Dermis blood vessel endothelial cell (primary cell): Measurements from ENCODE around the gene ARID5B. TPM values are rescaled to one million over a fixed set of nuclear protein-coding genes. Genes with fewer than 3 reads are reported as not detected.

ENCODE experiments used
- DNase-seq: peaks from one replicate; pipeline ENCODE4 v3.0.0; 2010
- total RNA-seq: library from RNA; depleted of rRNA; stranded (reverse); fragments of >200 nt; gene quantifications from 2 replicates; pipeline ENCODE4 v1.2.3, GENCODE V29; 2014

The ARID5B gene
- total RNA-seq, 1 donor from 2014 or later, result 14.0 TPM

DNA sequence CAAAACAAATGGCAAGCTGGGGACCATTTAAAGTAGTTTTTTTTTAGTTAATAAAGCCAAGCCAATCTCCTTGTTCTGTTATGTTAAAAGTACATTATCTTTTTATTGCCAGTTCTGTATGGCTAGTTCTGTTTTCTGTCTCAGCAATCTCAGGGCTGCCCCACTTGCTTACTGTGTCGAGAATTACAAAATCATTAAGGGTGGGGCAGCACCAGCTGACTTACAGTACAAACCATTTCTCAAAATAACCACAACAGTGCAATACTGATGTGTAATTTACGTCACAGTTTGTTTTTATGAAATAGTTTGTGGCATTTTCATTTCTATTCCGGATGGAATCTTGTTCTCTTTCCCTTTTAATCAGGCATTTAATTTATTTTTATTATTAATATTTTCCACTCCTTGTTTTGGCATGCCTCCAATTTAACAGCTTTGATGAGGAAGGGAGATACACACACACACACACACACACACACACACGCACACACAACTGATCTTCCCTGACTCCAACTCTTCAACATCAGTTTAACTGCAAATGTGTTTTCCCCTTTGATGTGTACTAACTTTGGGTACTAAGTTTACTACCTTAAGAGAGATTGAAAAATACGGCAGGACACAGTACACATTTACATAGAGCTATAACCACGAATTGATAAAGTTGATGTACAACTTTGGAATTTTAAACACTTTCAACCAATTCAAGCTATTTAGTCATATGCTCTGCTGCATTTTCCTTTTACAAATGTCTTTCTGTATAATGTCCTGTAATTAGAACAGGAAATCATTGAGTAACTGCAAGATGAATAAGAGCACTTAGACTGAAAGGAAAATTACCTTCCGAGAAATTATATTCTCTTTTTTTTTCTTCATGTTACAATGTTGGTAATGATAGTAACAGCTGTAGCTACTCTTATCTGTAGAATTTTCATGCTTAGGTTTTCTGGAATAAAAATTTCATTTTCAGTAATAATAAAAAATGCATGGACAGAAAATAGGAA is 91.5 kb downstream of the ARID5B start:
- peak; percentile 64 for DNase-seq

- DNase-seq, result peak; percentile 82
Measured at GRCh38 chr10:61993711-61994401, 92.4 kb downstream of the ARID5B start.

DNA sequence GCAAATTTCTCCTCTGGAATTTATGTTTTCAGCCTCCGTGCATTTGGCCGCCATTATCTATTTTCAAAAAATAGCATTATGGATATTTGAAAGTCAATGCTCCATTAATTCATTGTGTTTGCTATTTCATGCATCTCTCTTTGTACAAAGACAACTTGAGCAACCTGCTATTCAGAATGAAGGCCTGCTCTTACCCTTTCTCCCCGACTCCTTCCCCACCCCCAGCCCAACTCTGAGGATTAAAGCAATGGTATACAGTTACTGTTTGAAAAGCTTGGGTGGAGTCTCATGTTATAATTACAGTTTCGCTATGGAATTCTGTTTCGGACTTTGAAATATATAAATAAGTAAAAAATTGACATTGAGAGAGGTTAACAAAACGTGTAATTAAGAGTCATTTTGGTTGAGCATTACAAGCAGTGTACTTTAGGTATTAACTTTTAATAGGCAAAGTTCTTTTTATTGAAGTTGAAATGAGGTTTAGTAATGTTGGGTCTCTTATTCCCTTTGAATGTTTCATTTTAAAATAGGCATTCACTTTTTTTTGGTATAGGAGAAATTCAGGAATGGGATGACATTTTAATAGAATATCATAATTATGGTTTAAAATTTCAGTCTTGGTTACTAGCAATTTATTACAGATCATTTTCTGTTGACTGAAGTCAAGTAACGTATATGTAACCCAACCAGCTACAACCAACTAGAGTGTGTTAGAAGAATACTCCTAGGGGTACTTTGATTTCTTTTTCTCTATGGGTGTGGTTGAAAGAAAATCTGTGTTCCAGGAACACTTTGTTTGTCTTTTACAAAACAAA is 93.1 kb downstream of the ARID5B start:
- DNase-seq, result peak; percentile 21

DNA sequence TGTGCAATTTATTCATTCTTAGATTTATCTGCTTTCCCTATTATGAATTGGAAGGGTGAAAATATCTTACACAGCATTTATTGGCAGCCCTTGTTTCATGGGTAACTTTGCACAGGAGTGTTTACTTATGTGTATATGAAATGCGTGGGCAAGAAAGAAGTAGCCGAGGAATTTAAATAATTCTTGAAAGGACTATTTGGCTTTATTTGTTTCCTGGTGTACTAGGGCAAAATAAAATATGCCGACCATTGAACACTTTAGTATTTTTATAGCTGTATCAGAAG is 93.7 kb downstream of the ARID5B start:
- DNase-seq, result no peak

DNA sequence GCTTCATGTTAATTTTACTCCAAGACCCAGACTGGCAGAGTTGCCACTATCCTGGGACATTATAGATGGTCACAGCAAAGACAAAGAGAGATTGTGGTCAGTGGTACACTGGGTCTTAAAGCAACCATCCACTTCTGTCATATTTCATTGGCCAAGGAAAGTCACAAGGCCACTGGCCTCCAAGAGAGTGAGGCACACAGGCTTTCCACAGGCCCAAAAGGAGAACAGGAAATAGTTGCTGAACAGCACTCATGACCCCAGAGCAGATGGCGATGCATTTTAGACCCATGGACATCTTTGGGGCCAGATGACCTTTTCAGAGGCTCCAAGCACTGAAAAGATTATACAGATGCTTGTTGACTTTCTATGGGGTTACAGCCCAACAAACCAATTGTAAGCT is 97.4 kb downstream of the ARID5B start:
- DNase-seq, result no peak

- DNase-seq, result no peak
Measured at GRCh38 chr10:62000037-62000603, 98.6 kb downstream of the ARID5B start.

DNA sequence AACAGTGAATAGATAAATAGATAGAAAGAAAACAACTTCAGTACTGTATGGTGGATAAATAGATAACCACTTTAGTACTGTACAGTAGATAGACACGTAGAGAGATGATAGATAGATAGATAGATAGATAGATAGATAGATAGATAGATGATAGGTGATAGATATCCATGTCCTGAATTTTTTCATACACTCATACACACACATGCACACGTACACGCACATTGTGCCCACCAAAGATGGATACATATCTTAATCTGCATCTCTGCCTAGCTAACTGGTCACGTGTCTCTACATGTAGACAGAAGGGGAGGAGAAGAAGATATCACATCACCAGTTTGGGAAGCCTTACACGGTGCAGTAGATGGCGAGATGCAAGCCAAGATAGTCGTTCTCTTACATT is 99.2 kb downstream of the ARID5B start:
- no peak for DNase-seq

GRCh38 chr10:62001898-62002297 is 100.4 kb downstream of the ARID5B start:
- DNase-seq, result no peak

GRCh38 chr10:62002753-62003152 is 101.3 kb downstream of the ARID5B start:
- DNase-seq, result no peak

DNA sequence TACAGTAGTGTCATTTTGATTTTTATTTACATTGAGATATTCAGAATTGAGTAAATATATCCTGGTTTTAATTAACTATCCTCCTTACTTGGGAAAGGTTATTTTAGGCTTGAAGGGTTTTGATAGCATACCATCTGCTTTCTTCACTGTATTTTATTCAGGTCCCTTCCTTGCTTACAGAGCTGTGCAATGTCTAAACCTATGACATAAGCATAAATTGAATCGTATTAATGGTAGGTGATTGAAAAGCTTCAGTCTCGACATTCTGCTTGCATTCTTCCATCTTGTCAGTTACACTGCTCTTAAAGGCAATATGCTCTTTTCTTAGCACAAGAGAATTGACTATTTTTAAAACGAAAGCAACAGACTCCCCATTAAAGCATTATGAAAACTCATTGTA is 102.5 kb downstream of the ARID5B start:
- no peak for DNase-seq

DNA sequence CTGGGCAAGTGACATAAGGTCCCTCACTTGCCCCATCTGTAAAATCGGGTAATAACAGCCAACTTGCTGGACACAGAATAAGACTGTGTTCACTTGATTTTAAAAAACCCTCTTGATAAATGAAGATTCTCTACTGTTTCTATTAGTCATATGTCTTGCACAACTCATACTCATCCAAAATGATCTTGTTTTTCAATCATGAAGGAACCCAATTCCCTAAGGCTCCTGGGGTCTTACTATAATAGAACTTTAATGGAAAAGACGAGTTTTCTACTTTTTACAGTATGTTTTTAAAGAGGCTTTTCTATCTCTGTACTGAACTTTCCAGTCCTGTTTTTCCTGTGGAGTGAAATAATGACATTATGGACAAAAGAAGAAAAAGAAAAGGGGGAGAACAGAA is 103.8 kb downstream of the ARID5B start:
- no peak for DNase-seq

GRCh38 chr10:62005687-62006086 is 104.2 kb downstream of the ARID5B start:
- peak; percentile 17 for DNase-seq

DNA sequence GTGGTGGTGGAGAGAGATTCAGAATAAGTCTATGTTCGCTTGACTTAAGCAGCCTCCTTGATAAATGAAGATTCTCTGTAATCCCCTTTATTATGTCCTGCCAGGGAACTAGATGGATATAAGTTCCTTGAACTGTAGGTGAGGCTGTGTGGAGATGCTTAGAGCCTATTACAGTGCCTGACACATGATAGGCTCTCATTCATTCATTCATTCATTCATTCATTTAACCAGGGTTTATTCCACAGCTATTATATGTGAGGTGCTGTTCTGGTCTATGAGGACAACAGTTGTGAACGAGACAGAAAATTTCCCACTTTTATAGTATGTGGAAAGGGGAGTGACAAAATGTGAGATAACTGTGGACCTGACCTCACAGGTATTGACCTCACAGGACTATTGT is 105.6 kb downstream of the ARID5B start:
- no peak for DNase-seq

DNA sequence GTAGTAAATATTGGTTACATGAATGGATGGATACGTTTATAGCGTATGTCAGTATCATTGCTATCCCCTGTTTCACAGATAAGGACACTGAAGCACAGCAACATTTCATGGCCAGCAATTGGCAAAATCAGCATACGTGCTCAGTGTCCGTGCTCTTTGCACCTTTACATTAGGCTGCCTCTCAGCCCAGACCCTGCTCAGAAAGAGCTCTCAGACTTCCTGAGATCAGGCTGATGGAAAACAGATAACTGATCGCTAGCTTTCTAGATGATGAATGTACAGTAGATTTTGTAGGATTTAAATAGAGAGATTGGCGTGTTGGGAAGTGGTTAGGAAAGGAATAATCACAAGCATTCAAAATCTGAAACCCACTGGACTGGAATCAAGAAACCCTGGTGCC is 106.7 kb downstream of the ARID5B start:
- DNase-seq, result no peak

DNA sequence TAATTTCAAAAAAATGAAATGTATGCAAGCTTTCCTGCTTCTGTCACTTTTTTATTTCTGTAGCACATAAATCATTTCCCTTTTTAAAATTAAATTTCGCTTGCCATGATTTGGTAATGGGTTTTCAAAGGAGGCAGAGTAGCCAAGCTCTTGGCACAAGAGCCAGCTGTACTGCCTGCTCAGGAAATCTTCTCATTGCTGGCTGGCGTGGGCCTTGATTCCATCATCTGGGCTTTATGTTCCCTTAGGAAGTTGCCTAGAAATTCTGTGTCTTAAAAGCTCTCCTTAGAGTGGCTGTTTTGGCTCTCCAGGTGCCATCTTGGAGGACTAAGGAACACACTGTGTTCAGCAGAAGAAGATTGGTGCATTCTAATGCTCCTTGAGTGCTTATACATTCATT is 107.4 kb downstream of the ARID5B start:
- no peak for DNase-seq

- DNase-seq, result no peak
Measured at GRCh38 chr10:62010366-62010765, 108.9 kb downstream of the ARID5B start.

DNA sequence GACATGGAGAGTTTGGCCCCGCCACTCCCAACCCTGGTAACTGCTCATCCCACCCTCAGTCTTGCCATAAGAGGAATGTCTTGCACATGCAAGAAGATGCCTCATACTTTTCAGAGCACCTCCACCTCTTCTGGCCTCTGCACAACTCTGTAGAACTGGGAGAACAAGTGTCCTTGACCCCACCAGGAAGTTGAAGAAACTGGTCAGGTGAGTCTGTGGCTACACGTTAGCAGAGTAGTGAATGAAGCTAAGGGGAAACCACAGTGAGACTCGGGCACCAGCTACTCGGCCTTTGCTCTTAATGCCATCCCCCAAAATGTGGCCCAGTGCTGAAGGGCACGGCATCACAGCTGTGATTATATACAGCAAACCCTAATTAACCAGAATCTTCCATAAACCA is 110.1 kb downstream of the ARID5B start:
- DNase-seq, result no peak

GRCh38 chr10:62012318-62012717 is 110.8 kb downstream of the ARID5B start:
- DNase-seq, result no peak

DNA sequence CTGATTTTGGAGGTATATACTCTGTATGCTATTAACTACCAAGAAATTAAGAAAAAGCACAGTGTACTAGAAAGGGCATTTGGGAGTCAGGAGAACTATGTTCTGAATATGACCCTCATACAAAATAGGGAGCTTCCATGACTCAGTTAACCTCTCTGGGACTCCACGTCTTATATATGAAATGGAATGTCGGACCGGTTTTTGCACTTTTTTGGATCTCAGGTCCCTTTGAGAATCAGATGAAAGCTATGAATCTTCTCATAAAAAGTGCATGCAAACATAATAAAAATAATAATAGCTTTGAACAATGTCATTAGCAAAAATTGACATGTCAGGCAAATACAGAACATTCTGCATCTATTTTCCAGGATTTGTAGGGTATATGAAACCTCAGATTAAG is 113.0 kb downstream of the ARID5B start:
- no peak for DNase-seq

- peak; percentile 25 for DNase-seq
Measured at GRCh38 chr10:62015994-62016393, 114.5 kb downstream of the ARID5B start.

GRCh38 chr10:62016623-62017490 is 115.4 kb downstream of the ARID5B start:
- DNase-seq, result no peak

DNA sequence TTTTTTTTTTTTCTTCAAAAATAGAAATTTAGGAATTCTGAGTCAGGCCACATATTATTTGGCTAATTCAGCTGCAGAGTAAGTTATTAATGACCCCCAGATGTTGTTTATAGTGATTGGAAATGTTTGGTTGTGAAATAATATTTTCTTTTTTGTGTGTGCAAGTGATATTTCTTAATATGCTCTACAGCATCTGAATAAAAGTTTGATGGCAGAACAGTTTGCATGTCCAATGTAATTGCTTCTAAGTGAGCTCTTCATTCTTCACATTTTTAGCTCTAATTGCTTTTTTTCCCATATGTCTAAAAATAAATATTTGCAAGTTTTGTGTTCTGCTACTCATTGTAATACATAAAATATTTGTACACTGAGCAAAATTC is 116.0 kb downstream of the ARID5B start:
- DNase-seq, result no peak
